IMR-90 (cell line): ENCODE measurements around the gene SLC4A11. TPM values are rescaled to one million over a fixed set of nuclear protein-coding genes. Genes with fewer than 3 reads are reported as not detected.

Source experiments
- ATAC-seq: fragments of 200-7000 bp; cut with Tn5 transposase; 2 replicates; pipeline ENCODE4 v1.9.1; 2020; ENCODE audit warnings: low read depth, mild to moderate bottlenecking, moderate library complexity
- BruUV-seq: library from RNA; stranded (reverse); fragments of 400-500 nt; replicated peaks from 2 replicates; lab custom pipeline; 2021; lab: Mats Ljungman, UMichigan
- CTCF ChIA-PET: fragments of 300-600 bp; formaldehyde crosslinking; extraction: SDS; loops from one replicate; lab custom pipeline; 2021; ENCODE audit warnings: antibody characterized with exemption; lab: Yijun Ruan, JAX
- POLR2A ChIA-PET: fragments of 300-600 bp; sonication (Branson Sonifier 250); formaldehyde crosslinking; loops from one replicate; lab custom pipeline; 2022; ENCODE audit warnings: antibody characterized with exemption; ENCODE audit not compliant: unreplicated experiment; lab: Charles Lee
- DNase-seq: peaks from one replicate; pipeline ENCODE4 v3.0.0; 2013
- H2AFZ ChIP-seq: replicated peaks from 2 replicates; pipeline ENCODE3; 2013; ENCODE audit warnings: low read length, mild to moderate bottlenecking; ENCODE audit not compliant: poor library complexity
- H2AK5ac ChIP-seq: 2 replicates; pipeline ENCODE4 v1.6.1; 2013; ENCODE audit warnings: low read depth, low read length, inconsistent platforms
- H2AK9ac ChIP-seq: replicated peaks from 2 replicates; pipeline ENCODE3; 2013; ENCODE audit warnings: mild to moderate bottlenecking, low read depth, low read length, moderate library complexity; ENCODE audit not compliant: poor library complexity
- H2BK120ac ChIP-seq: 2 replicates; pipeline ENCODE4 v1.6.1; 2013; ENCODE audit warnings: low read depth, low read length, inconsistent platforms
- H2BK15ac ChIP-seq: 3 replicates; pipeline ENCODE4 v1.6.1; 2013; ENCODE audit warnings: low read depth, low read length, inconsistent platforms
- H2BK20ac ChIP-seq: 2 replicates; pipeline ENCODE4 v1.6.1; 2013; ENCODE audit warnings: low read depth, mild to moderate bottlenecking, inconsistent platforms, low read length, moderate library complexity
- H2BK5ac ChIP-seq: 2 replicates; pipeline ENCODE4 v1.6.1; 2013; ENCODE audit warnings: mild to moderate bottlenecking, low read depth, low read length, inconsistent platforms; ENCODE audit not compliant: poor library complexity, severe bottlenecking
- H3K14ac ChIP-seq: replicated peaks from 2 replicates; pipeline ENCODE4 v1.6.1; 2013; ENCODE audit warnings: low read depth, low read length, inconsistent platforms
- H3K18ac ChIP-seq: 2 replicates; pipeline ENCODE4 v1.6.1; 2013; ENCODE audit warnings: low read depth, low read length, control low read depth
- H3K23ac ChIP-seq: 2 replicates; pipeline ENCODE4 v1.6.1; 2013; ENCODE audit warnings: low read depth, low read length, inconsistent platforms
- H3K27ac ChIP-seq: 2 replicates; pipeline ENCODE4 v1.5.1; 2013; ENCODE audit warnings: mild to moderate bottlenecking, control low read depth, low read length; ENCODE audit not compliant: insufficient read depth
- H3K27me3 ChIP-seq: 2 replicates; pipeline ENCODE4 v1.6.1; 2013; ENCODE audit warnings: low read length; ENCODE audit not compliant: control insufficient read depth, insufficient read depth
- H3K36me3 ChIP-seq: 2 replicates; pipeline ENCODE4 v1.6.1; 2013; ENCODE audit warnings: low read length, mixed read lengths; ENCODE audit not compliant: control insufficient read depth, insufficient read depth
- H3K4ac ChIP-seq: 2 replicates; pipeline ENCODE4 v1.6.1; 2013; ENCODE audit warnings: low read depth, low read length, inconsistent platforms
- H3K4me1 ChIP-seq: 2 replicates; pipeline ENCODE4 v1.6.1; 2013; ENCODE audit warnings: low read length, mixed read lengths; ENCODE audit not compliant: control insufficient read depth, insufficient read depth
- H3K4me2 ChIP-seq: 2 replicates; pipeline ENCODE4 v1.6.1; 2013; ENCODE audit warnings: low read depth, mild to moderate bottlenecking, control low read depth, low read length, moderate library complexity
- H3K4me3 ChIP-seq: 2 replicates; pipeline ENCODE4 v1.5.1; 2013; ENCODE audit warnings: low read depth, mild to moderate bottlenecking, control low read depth, low read length, moderate library complexity; ENCODE audit not compliant: insufficient read depth
- H3K56ac ChIP-seq: 2 replicates; pipeline ENCODE4 v1.6.1; 2013; ENCODE audit warnings: low read length, inconsistent platforms; ENCODE audit not compliant: insufficient read depth; ENCODE audit errors: extremely low read depth
- H3K79me1 ChIP-seq, 2 experiments: 2 replicates each; pipeline ENCODE4 v1.6.1; 2013; ENCODE audit warnings: low read length in 2 of 2, inconsistent platforms in 1 of 2, low read depth in 1 of 2
- H3K9ac ChIP-seq: 2 replicates; pipeline ENCODE4 v1.6.1; 2013; ENCODE audit warnings: low read depth, low read length, control low read depth
- H3K9me1 ChIP-seq: 2 replicates; pipeline ENCODE4 v1.6.1; 2013; ENCODE audit warnings: low read length, inconsistent platforms; ENCODE audit not compliant: insufficient read depth
- H3K9me3 ChIP-seq: 2 replicates; pipeline ENCODE4 v1.6.1; 2013; ENCODE audit warnings: low read length; ENCODE audit not compliant: control insufficient read depth, insufficient read depth
- H4K20me1 ChIP-seq: 2 replicates; pipeline ENCODE4 v1.6.1; 2013; ENCODE audit warnings: low read length, inconsistent platforms; ENCODE audit not compliant: insufficient read depth
- H4K5ac ChIP-seq: 2 replicates; pipeline ENCODE4 v1.6.1; 2013; ENCODE audit warnings: mild to moderate bottlenecking, low read depth, low read length, control low read depth
- H4K8ac ChIP-seq, 2 experiments: 2 replicates each; pipeline ENCODE4 v1.6.1; 2013; ENCODE audit warnings: low read depth in 2 of 2, low read length in 2 of 2, control low read depth in 1 of 2, inconsistent platforms in 1 of 2
- H4K91ac ChIP-seq: 2 replicates; pipeline ENCODE4 v1.6.1; 2013; ENCODE audit warnings: low read depth, low read length, inconsistent platforms; ENCODE audit not compliant: insufficient read depth
- BHLHE40 ChIP-seq: fragments of 150-350 bp; IDR thresholded peaks from 2 replicates; pipeline ENCODE4 v1.6.1; 2016; ENCODE audit warnings: mild to moderate bottlenecking, low read depth, low read length
- CEBPB ChIP-seq: IDR thresholded peaks from 2 replicates; pipeline ENCODE4 v1.6.1; 2012; ENCODE audit warnings: low read depth, low read length, improper control_type of control experiment
- FOS ChIP-seq: fragments of 150-350 bp; IDR thresholded peaks from 2 replicates; pipeline ENCODE4 v1.6.1; 2016; ENCODE audit warnings: low read depth, low read length
- MAFK ChIP-seq: IDR thresholded peaks from 2 replicates; pipeline ENCODE4 v1.6.1; 2012; ENCODE audit warnings: low read depth, low read length, improper control_type of control experiment
- MAZ ChIP-seq: IDR thresholded peaks from 2 replicates; pipeline ENCODE4 v1.6.1; 2012; ENCODE audit warnings: low read depth, mild to moderate bottlenecking, low read length, improper control_type of control experiment, moderate library complexity, borderline replicate concordance
- MXI1 ChIP-seq: IDR thresholded peaks from 2 replicates; pipeline ENCODE4 v1.6.1; 2012; ENCODE audit warnings: low read depth, mild to moderate bottlenecking, low read length, moderate library complexity, borderline replicate concordance
- NFE2L2 ChIP-seq: fragments of 150-350 bp; IDR thresholded peaks from 2 replicates; pipeline ENCODE4 v1.6.1; 2016; ENCODE audit warnings: low read depth, mild to moderate bottlenecking, low read length
- POLR2A ChIP-seq: IDR thresholded peaks from 2 replicates; pipeline ENCODE4 v1.6.1; 2012; ENCODE audit warnings: mild to moderate bottlenecking, low read depth, low read length
- RAD21 ChIP-seq: IDR thresholded peaks from 2 replicates; pipeline ENCODE4 v1.6.1; 2012; ENCODE audit warnings: low read length, improper control_type of control experiment
- RCOR1 ChIP-seq: IDR thresholded peaks from 2 replicates; pipeline ENCODE4 v1.6.1; 2012; ENCODE audit warnings: mild to moderate bottlenecking, low read length, improper control_type of control experiment; ENCODE audit not compliant: insufficient replicate concordance
- RFX5 ChIP-seq: IDR thresholded peaks from 2 replicates; pipeline ENCODE4 v1.8.0; 2012; ENCODE audit warnings: low read depth, mild to moderate bottlenecking, low read length, moderate library complexity
- SMC3 ChIP-seq: fragments of 150-350 bp; IDR thresholded peaks from 2 replicates; pipeline ENCODE4 v1.6.1; 2016; ENCODE audit warnings: low read depth, mild to moderate bottlenecking, antibody characterized with exemption, low read length, moderate library complexity
- WGBS, 2 experiments: methylation state at CpG; one replicate each; pipeline versions ENCODE4 v1.1.5 to v1.1.7; 2013; ENCODE audit warnings: missing lambda C conversion rate in 2 of 2; ENCODE audit not compliant: insufficient read length in 1 of 2; ENCODE audit errors: extremely low coverage in 2 of 2; 5-methylcytosine and 5-hydroxymethylcytosine counted together
- dilution Hi-C: fragments of 300-500 bp; cut with HindIII; formaldehyde crosslinking; loops from one replicate; pipeline ENCODE4 v1.14.3; 2018; ENCODE audit warnings: low sequenced_read_pairs; ENCODE audit not compliant: unreplicated experiment
- in situ Hi-C: fragments of 300-500 bp; cut with MboI; formaldehyde crosslinking; loops from 3 replicates; pipeline ENCODE4 v1.14.3; 2019; ENCODE audit warnings: low sequenced_read_pairs, inconsistent platforms, mixed read lengths
- intact Hi-C: fragments of 100-400 bp; cut with micrococcal nuclease; formaldehyde crosslinking; loops from 2 replicates; pipeline ENCODE4 v1.10.0; 2022
- polyA plus RNA-seq, 3 experiments: library from polyadenylated mRNA; depleted of rRNA; stranded (reverse); fragments of >200 nt; gene quantifications; 2 replicates each; pipeline ENCODE4 v1.2.3, GENCODE V29; 2012; ENCODE audit warnings: low replicate concordance in 1 of 3
- total RNA-seq: library from RNA; depleted of rRNA; stranded (reverse); fragments of >200 nt; gene quantifications from 2 replicates; pipeline ENCODE4 v1.2.3, GENCODE V29; 2012
- TF ChIP-seq, protein P1 (sequence below): conservative IDR thresholded peaks from 2 replicates; pipeline ENCODE4 v1.5.1; 2012; ENCODE audit warnings: mild to moderate bottlenecking, low read depth, low read length, improper control_type of control experiment
- TF ChIP-seq, protein P2 (sequence below): fragments of 150-350 bp; IDR thresholded peaks from 2 replicates; pipeline ENCODE4 v1.6.1; 2017; ENCODE audit warnings: mild to moderate bottlenecking, antibody characterized with exemption, low read length, low read depth
- TF ChIP-seq, protein P3 (sequence below): fragments of 150-350 bp; IDR thresholded peaks from 2 replicates; pipeline ENCODE4 v1.6.1; 2016; ENCODE audit warnings: low read depth, mild to moderate bottlenecking, low read length, moderate library complexity, borderline replicate concordance

The SLC4A11 gene
- total and polyA plus RNA-seq, 2 of the 4 experiments (the other 2 are of a cell fraction) = 0.36 to 0.79 TPM

DNA sequence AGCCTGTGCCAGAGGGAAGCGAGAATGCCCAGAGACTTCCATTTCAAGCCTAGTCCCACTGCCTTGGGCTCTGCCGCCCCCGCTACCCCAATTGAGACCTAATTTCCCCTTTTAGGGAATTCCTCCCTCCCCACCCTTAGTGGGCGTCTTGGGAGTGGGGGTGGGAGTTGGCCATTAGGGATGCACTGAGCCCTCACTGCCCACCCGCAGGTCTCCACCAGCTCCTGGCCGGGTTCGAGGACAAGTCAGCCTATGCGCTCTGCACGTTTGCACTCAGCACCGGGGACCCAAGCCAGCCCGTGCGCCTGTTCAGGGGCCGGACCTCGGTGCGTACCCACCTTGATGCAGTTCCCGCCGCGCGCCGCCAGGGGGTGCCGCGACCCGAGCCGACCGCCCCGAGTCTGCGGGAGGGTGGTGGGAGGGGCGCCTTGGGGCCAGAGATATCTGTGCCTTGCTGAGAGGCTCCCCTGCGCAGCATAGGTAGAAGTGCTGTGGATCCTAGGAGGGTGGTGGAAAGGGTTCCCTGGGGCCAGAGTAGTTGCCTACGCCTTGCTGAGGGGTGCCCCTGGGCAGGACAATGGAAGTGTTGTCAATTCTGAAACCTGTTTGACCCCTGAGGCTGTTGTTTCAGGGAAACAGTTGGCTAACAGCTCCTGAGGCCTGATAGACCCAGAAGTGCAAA, 20.5 kb downstream of the SLC4A11 start:
- no peak overlapping the region for H4K91ac ChIP-seq
- no peaks in the 10 kb centered on the region for H3K4me1 ChIP-seq
- dilution Hi-C loops (no loop called here), intact Hi-C loops (loop anchor here (1.0 to 10.0 kb wide), 3 partner anchors 58 to 256 kb away; partner anchors contain the start of gene ATRN), in situ Hi-C loops (no loop called here)
- H2BK15ac ChIP-seq = no peak overlapping the region
- no peak overlapping the region for H2BK20ac ChIP-seq
- H3K9me1 ChIP-seq = no peaks in the 10 kb centered on the region
- peak overlapping the region; percentile 78 for H2AFZ ChIP-seq
- H3K4me3 ChIP-seq = no peak overlapping the region
- no peak overlapping the region for H3K56ac ChIP-seq
- WGBS, 2 experiments = 34% methylated on average over 11 of the region's 30 CpGs; no CpG with 5 or more reads in 1 of the 2 experiments
- peaks cover 8% of the 10 kb centered on the region for H4K20me1 ChIP-seq
- no peak overlapping the region for H2BK5ac ChIP-seq
- no peak overlapping the region for H4K5ac ChIP-seq
- H3K79me1 ChIP-seq = peaks cover 0 to 16% of the 10 kb centered on the region in 2 experiments; a peak in 2 of 4 replicates
- POLR2A ChIA-PET = no interaction called here
- H3K18ac ChIP-seq = no peak overlapping the region
- no peak overlapping the region for H2BK120ac ChIP-seq
- H3K14ac ChIP-seq = no peak overlapping the region
- no peak overlapping the region for H3K23ac ChIP-seq
- no peak overlapping the region for H3K27ac ChIP-seq
- H3K36me3 ChIP-seq = peaks cover 38% of the 10 kb centered on the region
- H3K4ac ChIP-seq = no peak overlapping the region
- no TSS peak for BruUV-seq
- no peaks in the 10 kb centered on the region for H3K9me3 ChIP-seq
- peak; percentile 98 for ATAC-seq
- CTCF ChIA-PET = interaction anchor here (0.6 to 1.2 kb wide), 4 partner anchors 9 to 235 kb away, joined by 3 to 5 read pairs (median 3); partner anchors contain the start of gene ITPA
- no peak for DNase-seq
- no peak overlapping the region; the same call in none of the 2 replicates for H2AK5ac ChIP-seq
- no peaks in the 10 kb centered on the region for H3K27me3 ChIP-seq
- no peak overlapping the region for H3K4me2 ChIP-seq
- no peak overlapping the region for H3K9ac ChIP-seq
- H2AK9ac ChIP-seq = peak overlapping the region; percentile 98
- 0 out of 4 replicates have a peak overlapping the region, but pooled peaks of 1 of the 2 experiments have one; percentile 42 for H4K8ac ChIP-seq
- TF ChIP-seq BHLHE40 (no peak), RCOR1 (no peak), NFE2L2 (no peak), POLR2A (no peak), MAFK (no peak), RFX5 (no peak), CEBPB (no peak), RAD21 (peak; percentile 59), MAZ (peak; percentile 14; the same call in 1 of the 2 replicates), SMC3 (peak; percentile 66), MXI1 (no peak), FOS (no peak)
- TF ChIP-seq, protein P1, sequence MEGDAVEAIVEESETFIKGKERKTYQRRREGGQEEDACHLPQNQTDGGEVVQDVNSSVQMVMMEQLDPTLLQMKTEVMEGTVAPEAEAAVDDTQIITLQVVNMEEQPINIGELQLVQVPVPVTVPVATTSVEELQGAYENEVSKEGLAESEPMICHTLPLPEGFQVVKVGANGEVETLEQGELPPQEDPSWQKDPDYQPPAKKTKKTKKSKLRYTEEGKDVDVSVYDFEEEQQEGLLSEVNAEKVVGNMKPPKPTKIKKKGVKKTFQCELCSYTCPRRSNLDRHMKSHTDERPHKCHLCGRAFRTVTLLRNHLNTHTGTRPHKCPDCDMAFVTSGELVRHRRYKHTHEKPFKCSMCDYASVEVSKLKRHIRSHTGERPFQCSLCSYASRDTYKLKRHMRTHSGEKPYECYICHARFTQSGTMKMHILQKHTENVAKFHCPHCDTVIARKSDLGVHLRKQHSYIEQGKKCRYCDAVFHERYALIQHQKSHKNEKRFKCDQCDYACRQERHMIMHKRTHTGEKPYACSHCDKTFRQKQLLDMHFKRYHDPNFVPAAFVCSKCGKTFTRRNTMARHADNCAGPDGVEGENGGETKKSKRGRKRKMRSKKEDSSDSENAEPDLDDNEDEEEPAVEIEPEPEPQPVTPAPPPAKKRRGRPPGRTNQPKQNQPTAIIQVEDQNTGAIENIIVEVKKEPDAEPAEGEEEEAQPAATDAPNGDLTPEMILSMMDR = peak; percentile 68
- TF ChIP-seq, protein P2, sequence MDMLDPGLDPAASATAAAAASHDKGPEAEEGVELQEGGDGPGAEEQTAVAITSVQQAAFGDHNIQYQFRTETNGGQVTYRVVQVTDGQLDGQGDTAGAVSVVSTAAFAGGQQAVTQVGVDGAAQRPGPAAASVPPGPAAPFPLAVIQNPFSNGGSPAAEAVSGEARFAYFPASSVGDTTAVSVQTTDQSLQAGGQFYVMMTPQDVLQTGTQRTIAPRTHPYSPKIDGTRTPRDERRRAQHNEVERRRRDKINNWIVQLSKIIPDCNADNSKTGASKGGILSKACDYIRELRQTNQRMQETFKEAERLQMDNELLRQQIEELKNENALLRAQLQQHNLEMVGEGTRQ = no peak
- TF ChIP-seq, protein P3, sequence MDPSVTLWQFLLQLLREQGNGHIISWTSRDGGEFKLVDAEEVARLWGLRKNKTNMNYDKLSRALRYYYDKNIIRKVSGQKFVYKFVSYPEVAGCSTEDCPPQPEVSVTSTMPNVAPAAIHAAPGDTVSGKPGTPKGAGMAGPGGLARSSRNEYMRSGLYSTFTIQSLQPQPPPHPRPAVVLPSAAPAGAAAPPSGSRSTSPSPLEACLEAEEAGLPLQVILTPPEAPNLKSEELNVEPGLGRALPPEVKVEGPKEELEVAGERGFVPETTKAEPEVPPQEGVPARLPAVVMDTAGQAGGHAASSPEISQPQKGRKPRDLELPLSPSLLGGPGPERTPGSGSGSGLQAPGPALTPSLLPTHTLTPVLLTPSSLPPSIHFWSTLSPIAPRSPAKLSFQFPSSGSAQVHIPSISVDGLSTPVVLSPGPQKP = no peak
